HEK293 (cell line): ENCODE data around the gene MSI2.
A peak's percentile ranks its signal among the peaks of the same experiment; 100 is the strongest.

Experiments used
- BCL11A ChIP-seq: fragments of 450-650 bp; formaldehyde crosslinking; IDR thresholded peaks from 2 replicates; pipeline ENCODE4 v1.5.1; 2016; ENCODE audit warnings: low read depth, missing biosample characterization, missing genetic modification characterization
- KLF1 ChIP-seq: fragments of 450-650 bp; formaldehyde crosslinking; IDR thresholded peaks from 2 replicates; pipeline ENCODE4 v1.5.1; 2016; ENCODE audit warnings: missing biosample characterization, missing genetic modification characterization
- KLF10 ChIP-seq: fragments of 450-650 bp; IDR thresholded peaks from 2 replicates; pipeline ENCODE4 v1.5.1; 2018; ENCODE audit warnings: missing biosample characterization, mild to moderate bottlenecking, missing genetic modification characterization
- MZF1 ChIP-seq: fragments of 450-650 bp; formaldehyde crosslinking; IDR thresholded peaks from 2 replicates; pipeline ENCODE4 v1.5.1; 2017; ENCODE audit warnings: missing biosample characterization, missing genetic modification characterization, borderline replicate concordance
- ZBTB1 ChIP-seq: fragments of 450-650 bp; formaldehyde crosslinking; IDR thresholded peaks from 2 replicates; pipeline ENCODE4 v1.5.1; 2016; ENCODE audit warnings: missing biosample characterization, missing genetic modification characterization
- ZFP69B ChIP-seq: fragments of 450-650 bp; formaldehyde crosslinking; IDR thresholded peaks from 2 replicates; pipeline ENCODE4 v1.5.1; 2016; ENCODE audit warnings: missing biosample characterization, missing genetic modification characterization
- ZNF175 ChIP-seq: fragments of 450-650 bp; formaldehyde crosslinking; IDR thresholded peaks from 2 replicates; pipeline ENCODE4 v1.5.1; 2016; ENCODE audit warnings: missing biosample characterization, missing genetic modification characterization
- ZNF2 ChIP-seq: fragments of 450-650 bp; formaldehyde crosslinking; IDR thresholded peaks from 2 replicates; pipeline ENCODE4 v1.5.1; 2016; ENCODE audit warnings: missing biosample characterization, missing genetic modification characterization
- ZNF223 ChIP-seq: fragments of 450-650 bp; formaldehyde crosslinking; IDR thresholded peaks from 2 replicates; pipeline ENCODE4 v1.5.1; 2016; ENCODE audit warnings: missing biosample characterization, missing genetic modification characterization
- ZNF248 ChIP-seq: fragments of 450-650 bp; formaldehyde crosslinking; IDR thresholded peaks from 2 replicates; pipeline ENCODE4 v1.5.1; 2017; ENCODE audit warnings: missing biosample characterization, missing genetic modification characterization
- ZNF274 ChIP-seq, 2 experiments: fragments of 200-500 bp in 1 of 2; fragments of 450-650 bp in 1 of 2; sonication (Bioruptor generic) in 1 of 2; formaldehyde crosslinking in 1 of 2; IDR thresholded peaks; 2 replicates each; pipeline versions ENCODE4 v1.5.1 to v1.6.1; 2014 to 2016; ENCODE audit warnings: borderline replicate concordance in 1 of 2, inconsistent platforms in 1 of 2, low read length in 1 of 2, missing biosample characterization in 1 of 2, missing genetic modification characterization in 1 of 2
- ZNF560 ChIP-seq: fragments of 450-650 bp; formaldehyde crosslinking; IDR thresholded peaks from 2 replicates; pipeline ENCODE4 v1.5.1; 2017; ENCODE audit warnings: missing biosample characterization, missing genetic modification characterization, borderline replicate concordance
- ZNF596 ChIP-seq: fragments of 450-650 bp; IDR thresholded peaks from 2 replicates; pipeline ENCODE4 v1.5.0; 2018; ENCODE audit warnings: missing biosample characterization, mild to moderate bottlenecking, missing genetic modification characterization, moderate library complexity
- ZNF629 ChIP-seq: fragments of 450-650 bp; formaldehyde crosslinking; IDR thresholded peaks from 2 replicates; pipeline ENCODE4 v1.5.1; 2017; ENCODE audit warnings: missing biosample characterization, missing genetic modification characterization
- ZNF701 ChIP-seq: fragments of 450-650 bp; formaldehyde crosslinking; IDR thresholded peaks from 2 replicates; pipeline ENCODE4 v1.5.1; 2016; ENCODE audit warnings: missing biosample characterization, missing genetic modification characterization
- ZNF76 ChIP-seq: fragments of 450-650 bp; formaldehyde crosslinking; IDR thresholded peaks from 2 replicates; pipeline ENCODE4; 2016; ENCODE audit warnings: low read depth, missing biosample characterization, missing genetic modification characterization, borderline replicate concordance
- ZNF791 ChIP-seq: fragments of 450-650 bp; formaldehyde crosslinking; IDR thresholded peaks from 2 replicates; pipeline ENCODE4 v1.5.1; 2016; ENCODE audit warnings: missing biosample characterization, missing genetic modification characterization
- ZNF792 ChIP-seq: fragments of 450-650 bp; formaldehyde crosslinking; IDR thresholded peaks from 2 replicates; pipeline ENCODE4 v1.5.1; 2016; ENCODE audit warnings: missing biosample characterization, missing genetic modification characterization
- TF ChIP-seq, protein P1 (sequence below): fragments of 450-650 bp; formaldehyde crosslinking; IDR thresholded peaks from 2 replicates; pipeline ENCODE4 v1.5.1; 2016; ENCODE audit warnings: missing biosample characterization, missing genetic modification characterization
- TF ChIP-seq, protein P2 (sequence below): fragments of 450-650 bp; formaldehyde crosslinking; IDR thresholded peaks from 2 replicates; pipeline ENCODE4 v1.5.1; 2016; ENCODE audit warnings: missing biosample characterization, missing genetic modification characterization
- TF ChIP-seq, protein P3 (sequence below): fragments of 450-650 bp; formaldehyde crosslinking; IDR thresholded peaks from 2 replicates; pipeline ENCODE4 v1.5.1; 2016; ENCODE audit warnings: missing biosample characterization, missing genetic modification characterization
- TF ChIP-seq, protein P4 (sequence below): fragments of 450-650 bp; formaldehyde crosslinking; IDR thresholded peaks from 2 replicates; pipeline ENCODE4 v1.5.1; 2016; ENCODE audit warnings: missing biosample characterization, missing genetic modification characterization
- TF ChIP-seq, protein P5 (sequence below): fragments of 450-650 bp; IDR thresholded peaks from 2 replicates; pipeline ENCODE4 v1.5.1; 2018; ENCODE audit warnings: missing biosample characterization, mild to moderate bottlenecking, missing genetic modification characterization
- TF ChIP-seq, protein P6 (sequence below): fragments of 450-650 bp; formaldehyde crosslinking; IDR thresholded peaks from 2 replicates; pipeline ENCODE4 v1.5.1; 2017; ENCODE audit warnings: missing biosample characterization, missing genetic modification characterization
- TF ChIP-seq, protein P7 (sequence below): fragments of 450-650 bp; formaldehyde crosslinking; IDR thresholded peaks from 2 replicates; pipeline ENCODE4 v1.5.1; 2016; ENCODE audit warnings: missing biosample characterization, missing genetic modification characterization
- TF ChIP-seq, protein P8 (sequence below): fragments of 450-650 bp; formaldehyde crosslinking; IDR thresholded peaks from 2 replicates; pipeline ENCODE4 v1.5.1; 2016; ENCODE audit warnings: missing biosample characterization, missing genetic modification characterization

MSI2 gene

DNA sequence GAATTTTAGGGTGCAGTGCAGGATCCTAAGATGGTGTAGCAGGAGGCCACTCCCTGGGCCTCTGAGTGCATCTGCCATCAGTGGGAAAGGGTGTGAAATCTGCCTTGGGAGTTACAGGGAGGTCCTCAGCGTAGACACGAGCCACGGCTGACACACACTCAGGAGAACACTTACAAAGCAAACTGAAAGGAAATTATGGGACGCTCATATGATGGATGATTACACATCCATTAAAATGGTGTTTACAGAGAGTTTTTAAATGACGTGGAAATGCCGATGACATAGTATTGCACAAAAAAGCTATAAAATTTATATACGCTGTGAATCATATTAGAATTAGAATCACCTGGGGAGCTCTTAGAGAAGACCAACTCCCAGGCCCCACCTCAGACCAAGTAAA, 313.5 kb downstream of the MSI2 start (continued):
- TF ChIP-seq, protein P1, sequence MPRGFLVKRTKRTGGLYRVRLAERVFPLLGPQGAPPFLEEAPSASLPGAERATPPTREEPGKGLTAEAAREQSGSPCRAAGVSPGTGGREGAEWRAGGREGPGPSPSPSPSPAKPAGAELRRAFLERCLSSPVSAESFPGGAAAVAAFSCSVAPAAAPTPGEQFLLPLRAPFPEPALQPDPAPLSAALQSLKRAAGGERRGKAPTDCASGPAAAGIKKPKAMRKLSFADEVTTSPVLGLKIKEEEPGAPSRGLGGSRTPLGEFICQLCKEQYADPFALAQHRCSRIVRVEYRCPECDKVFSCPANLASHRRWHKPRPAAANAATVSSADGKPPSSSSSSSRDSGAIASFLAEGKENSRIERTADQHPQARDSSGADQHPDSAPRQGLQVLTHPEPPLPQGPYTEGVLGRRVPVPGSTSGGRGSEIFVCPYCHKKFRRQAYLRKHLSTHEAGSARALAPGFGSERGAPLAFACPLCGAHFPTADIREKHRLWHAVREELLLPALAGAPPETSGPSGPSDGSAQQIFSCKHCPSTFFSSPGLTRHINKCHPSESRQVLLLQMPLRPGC (tag by site-specific recombination): peak; percentile 97
- peak; percentile 74; the same call in 1 of the 2 replicates for TF ChIP-seq KLF10 (tag by site-specific recombination)
- TF ChIP-seq ZNF629 (tag by site-specific recombination): peak; percentile 95
- TF ChIP-seq, protein P2, sequence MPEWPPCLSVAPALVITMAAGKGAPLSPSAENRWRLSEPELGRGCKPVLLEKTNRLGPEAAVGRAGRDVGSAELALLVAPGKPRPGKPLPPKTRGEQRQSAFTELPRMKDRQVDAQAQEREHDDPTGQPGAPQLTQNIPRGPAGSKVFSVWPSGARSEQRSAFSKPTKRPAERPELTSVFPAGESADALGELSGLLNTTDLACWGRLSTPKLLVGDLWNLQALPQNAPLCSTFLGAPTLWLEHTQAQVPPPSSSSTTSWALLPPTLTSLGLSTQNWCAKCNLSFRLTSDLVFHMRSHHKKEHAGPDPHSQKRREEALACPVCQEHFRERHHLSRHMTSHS (tag by site-specific recombination): peak; percentile 62
- peak; percentile 91 for TF ChIP-seq ZBTB1 (tag by site-specific recombination)
- TF ChIP-seq, protein P3, sequence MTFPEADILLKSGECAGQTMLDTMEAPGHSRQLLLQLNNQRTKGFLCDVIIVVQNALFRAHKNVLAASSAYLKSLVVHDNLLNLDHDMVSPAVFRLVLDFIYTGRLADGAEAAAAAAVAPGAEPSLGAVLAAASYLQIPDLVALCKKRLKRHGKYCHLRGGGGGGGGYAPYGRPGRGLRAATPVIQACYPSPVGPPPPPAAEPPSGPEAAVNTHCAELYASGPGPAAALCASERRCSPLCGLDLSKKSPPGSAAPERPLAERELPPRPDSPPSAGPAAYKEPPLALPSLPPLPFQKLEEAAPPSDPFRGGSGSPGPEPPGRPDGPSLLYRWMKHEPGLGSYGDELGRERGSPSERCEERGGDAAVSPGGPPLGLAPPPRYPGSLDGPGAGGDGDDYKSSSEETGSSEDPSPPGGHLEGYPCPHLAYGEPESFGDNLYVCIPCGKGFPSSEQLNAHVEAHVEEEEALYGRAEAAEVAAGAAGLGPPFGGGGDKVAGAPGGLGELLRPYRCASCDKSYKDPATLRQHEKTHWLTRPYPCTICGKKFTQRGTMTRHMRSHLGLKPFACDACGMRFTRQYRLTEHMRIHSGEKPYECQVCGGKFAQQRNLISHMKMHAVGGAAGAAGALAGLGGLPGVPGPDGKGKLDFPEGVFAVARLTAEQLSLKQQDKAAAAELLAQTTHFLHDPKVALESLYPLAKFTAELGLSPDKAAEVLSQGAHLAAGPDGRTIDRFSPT (tag by site-specific recombination): peak; percentile 76; the same call in 1 of the 2 replicates
- TF ChIP-seq ZNF701 (tag by site-specific recombination): no peak
- TF ChIP-seq KLF1 (tag by site-specific recombination): peak; percentile 59; the same call in 1 of the 2 replicates
- no peak for TF ChIP-seq ZNF223 (tag by site-specific recombination)
- TF ChIP-seq ZNF274 (IDR thresholded peaks at IDR 0.05; ENCODE audit: low read length): no peak
- no peak for TF ChIP-seq ZNF274 (tag by site-specific recombination; IDR thresholded peaks at IDR 0.05; ENCODE audit: borderline replicate concordance)
- TF ChIP-seq, protein P4, sequence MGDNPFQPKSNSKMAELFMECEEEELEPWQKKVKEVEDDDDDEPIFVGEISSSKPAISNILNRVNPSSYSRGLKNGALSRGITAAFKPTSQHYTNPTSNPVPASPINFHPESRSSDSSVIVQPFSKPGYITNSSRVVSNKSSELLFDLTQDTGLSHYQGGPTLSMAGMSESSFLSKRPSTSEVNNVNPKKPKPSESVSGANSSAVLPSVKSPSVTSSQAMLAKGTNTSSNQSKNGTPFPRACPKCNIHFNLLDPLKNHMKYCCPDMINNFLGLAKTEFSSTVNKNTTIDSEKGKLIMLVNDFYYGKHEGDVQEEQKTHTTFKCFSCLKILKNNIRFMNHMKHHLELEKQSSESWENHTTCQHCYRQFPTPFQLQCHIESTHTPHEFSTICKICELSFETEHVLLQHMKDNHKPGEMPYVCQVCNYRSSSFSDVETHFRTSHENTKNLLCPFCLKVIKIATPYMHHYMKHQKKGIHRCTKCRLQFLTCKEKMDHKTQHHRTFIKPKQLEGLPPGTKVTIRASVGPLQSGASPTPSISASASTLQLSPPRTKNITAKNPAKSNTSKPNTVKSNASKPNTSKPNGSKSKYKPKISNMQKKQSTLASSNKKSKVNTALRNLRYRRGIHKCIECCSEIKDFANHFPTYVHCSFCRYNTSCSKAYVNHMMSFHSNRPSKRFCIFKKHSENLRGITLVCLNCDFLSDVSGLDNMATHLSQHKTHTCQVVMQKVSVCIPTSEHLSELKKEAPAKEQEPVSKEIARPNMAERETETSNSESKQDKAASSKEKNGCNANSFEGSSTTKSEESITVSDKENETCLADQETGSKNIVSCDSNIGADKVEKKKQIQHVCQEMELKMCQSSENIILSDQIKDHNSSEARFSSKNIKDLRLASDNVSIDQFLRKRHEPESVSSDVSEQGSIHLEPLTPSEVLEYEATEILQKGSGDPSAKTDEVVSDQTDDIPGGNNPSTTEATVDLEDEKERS (tag by site-specific recombination): no peak
- TF ChIP-seq, protein P5, sequence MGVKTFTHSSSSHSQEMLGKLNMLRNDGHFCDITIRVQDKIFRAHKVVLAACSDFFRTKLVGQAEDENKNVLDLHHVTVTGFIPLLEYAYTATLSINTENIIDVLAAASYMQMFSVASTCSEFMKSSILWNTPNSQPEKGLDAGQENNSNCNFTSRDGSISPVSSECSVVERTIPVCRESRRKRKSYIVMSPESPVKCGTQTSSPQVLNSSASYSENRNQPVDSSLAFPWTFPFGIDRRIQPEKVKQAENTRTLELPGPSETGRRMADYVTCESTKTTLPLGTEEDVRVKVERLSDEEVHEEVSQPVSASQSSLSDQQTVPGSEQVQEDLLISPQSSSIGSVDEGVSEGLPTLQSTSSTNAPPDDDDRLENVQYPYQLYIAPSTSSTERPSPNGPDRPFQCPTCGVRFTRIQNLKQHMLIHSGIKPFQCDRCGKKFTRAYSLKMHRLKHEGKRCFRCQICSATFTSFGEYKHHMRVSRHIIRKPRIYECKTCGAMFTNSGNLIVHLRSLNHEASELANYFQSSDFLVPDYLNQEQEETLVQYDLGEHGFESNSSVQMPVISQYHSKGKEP (tag by site-specific recombination): peak; percentile 66
- no peak for TF ChIP-seq ZNF596 (tag by site-specific recombination)
- TF ChIP-seq ZFP69B (tag by site-specific recombination): peak; percentile 76
- TF ChIP-seq ZNF76 (tag by site-specific recombination): peak; percentile 66; the same call in 1 of the 2 replicates
- TF ChIP-seq, protein P6, sequence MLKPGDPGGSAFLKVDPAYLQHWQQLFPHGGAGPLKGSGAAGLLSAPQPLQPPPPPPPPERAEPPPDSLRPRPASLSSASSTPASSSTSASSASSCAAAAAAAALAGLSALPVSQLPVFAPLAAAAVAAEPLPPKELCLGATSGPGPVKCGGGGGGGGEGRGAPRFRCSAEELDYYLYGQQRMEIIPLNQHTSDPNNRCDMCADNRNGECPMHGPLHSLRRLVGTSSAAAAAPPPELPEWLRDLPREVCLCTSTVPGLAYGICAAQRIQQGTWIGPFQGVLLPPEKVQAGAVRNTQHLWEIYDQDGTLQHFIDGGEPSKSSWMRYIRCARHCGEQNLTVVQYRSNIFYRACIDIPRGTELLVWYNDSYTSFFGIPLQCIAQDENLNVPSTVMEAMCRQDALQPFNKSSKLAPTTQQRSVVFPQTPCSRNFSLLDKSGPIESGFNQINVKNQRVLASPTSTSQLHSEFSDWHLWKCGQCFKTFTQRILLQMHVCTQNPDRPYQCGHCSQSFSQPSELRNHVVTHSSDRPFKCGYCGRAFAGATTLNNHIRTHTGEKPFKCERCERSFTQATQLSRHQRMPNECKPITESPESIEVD (tag by site-specific recombination): peak; percentile 93
- TF ChIP-seq, protein P7, sequence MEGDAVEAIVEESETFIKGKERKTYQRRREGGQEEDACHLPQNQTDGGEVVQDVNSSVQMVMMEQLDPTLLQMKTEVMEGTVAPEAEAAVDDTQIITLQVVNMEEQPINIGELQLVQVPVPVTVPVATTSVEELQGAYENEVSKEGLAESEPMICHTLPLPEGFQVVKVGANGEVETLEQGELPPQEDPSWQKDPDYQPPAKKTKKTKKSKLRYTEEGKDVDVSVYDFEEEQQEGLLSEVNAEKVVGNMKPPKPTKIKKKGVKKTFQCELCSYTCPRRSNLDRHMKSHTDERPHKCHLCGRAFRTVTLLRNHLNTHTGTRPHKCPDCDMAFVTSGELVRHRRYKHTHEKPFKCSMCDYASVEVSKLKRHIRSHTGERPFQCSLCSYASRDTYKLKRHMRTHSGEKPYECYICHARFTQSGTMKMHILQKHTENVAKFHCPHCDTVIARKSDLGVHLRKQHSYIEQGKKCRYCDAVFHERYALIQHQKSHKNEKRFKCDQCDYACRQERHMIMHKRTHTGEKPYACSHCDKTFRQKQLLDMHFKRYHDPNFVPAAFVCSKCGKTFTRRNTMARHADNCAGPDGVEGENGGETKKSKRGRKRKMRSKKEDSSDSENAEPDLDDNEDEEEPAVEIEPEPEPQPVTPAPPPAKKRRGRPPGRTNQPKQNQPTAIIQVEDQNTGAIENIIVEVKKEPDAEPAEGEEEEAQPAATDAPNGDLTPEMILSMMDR: no peak
- no peak for TF ChIP-seq ZNF175 (tag by site-specific recombination)
- TF ChIP-seq ZNF791: no peak
- peak; percentile 78 for TF ChIP-seq ZNF2 (tag by site-specific recombination)
- no peak for TF ChIP-seq ZNF792 (tag by site-specific recombination)
- no peak for TF ChIP-seq MZF1 (tag by site-specific recombination)
- no peak for TF ChIP-seq ZNF560
- TF ChIP-seq ZNF248: no peak
- peak; percentile 89; the same call in 1 of the 2 replicates for TF ChIP-seq BCL11A (tag by site-specific recombination)
- TF ChIP-seq, protein P8, sequence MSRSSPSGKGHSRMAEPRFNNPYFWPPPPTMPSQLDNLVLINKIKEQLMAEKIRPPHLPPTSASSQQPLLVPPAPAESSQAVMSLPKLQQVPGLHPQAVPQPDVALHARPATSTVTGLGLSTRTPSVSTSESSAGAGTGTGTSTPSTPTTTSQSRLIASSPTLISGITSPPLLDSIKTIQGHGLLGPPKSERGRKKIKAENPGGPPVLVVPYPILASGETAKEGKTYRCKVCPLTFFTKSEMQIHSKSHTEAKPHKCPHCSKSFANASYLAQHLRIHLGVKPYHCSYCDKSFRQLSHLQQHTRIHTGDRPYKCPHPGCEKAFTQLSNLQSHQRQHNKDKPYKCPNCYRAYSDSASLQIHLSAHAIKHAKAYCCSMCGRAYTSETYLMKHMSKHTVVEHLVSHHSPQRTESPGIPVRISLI (tag by site-specific recombination): no peak
